D721Med (cell line): ENCODE data around the gene PPM1H.

Source experiments
- DNase-seq: peaks from one replicate; pipeline ENCODE4 v3.0.0; 2011; ENCODE audit warnings: low spot score; ENCODE audit not compliant: insufficient read length
- FAIRE-seq: peaks from 2 replicates; lab custom pipeline; 2011; peaks lifted over from hg19 to GRCh38; lab: Jason Lieb, UNC
- TF ChIP-seq, protein P1 (sequence below): IDR thresholded peaks from 2 replicates; pipeline ENCODE4 v1.5.1; 2012; ENCODE audit warnings: mild to moderate bottlenecking, control low read depth; ENCODE audit not compliant: insufficient read depth; ENCODE audit errors: missing control alignments

The PPM1H gene

DNA sequence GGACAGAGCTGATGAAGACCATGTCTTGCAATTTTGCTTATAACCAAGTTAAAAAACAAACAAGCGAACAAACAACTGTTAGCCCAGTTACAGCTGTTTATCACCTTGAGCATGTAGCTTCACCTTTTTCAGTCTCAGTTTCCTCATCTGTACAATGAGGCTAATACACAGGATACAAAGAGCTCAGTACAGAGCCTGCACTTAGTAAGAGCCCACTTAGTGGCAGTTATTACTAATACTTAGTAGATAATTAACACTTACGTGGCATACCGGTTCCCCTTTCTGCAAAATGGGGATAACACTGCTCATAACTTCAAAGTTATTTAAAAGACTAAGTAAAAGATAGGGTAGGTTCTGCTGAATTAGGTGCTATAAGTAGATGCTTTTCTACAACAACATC, 240.3 kb downstream of the PPM1H start:
- FAIRE-seq (no peak), DNase-seq (no peak)
- TF ChIP-seq, protein P1, sequence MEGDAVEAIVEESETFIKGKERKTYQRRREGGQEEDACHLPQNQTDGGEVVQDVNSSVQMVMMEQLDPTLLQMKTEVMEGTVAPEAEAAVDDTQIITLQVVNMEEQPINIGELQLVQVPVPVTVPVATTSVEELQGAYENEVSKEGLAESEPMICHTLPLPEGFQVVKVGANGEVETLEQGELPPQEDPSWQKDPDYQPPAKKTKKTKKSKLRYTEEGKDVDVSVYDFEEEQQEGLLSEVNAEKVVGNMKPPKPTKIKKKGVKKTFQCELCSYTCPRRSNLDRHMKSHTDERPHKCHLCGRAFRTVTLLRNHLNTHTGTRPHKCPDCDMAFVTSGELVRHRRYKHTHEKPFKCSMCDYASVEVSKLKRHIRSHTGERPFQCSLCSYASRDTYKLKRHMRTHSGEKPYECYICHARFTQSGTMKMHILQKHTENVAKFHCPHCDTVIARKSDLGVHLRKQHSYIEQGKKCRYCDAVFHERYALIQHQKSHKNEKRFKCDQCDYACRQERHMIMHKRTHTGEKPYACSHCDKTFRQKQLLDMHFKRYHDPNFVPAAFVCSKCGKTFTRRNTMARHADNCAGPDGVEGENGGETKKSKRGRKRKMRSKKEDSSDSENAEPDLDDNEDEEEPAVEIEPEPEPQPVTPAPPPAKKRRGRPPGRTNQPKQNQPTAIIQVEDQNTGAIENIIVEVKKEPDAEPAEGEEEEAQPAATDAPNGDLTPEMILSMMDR, result no peak

DNA sequence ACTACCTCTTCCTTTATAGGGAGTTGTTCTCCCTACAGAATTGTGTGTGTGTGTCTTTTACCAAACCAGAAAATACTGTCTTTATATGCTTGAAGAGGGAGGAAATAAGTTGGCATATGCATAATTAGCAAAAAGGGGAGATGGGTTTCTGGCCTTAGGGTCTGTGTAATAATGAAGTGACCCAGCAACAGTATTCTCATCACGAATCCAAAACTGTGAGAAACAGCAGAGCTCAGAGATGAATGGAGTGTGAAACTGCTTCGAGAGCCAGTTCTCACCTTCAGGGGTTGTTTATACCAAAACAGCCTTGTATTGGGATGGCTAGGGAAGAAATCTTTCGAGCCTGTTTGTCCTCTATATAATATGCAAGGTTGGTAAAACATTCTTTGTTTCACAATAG, 240.8 kb downstream of the PPM1H start:
- no peak for FAIRE-seq
- DNase-seq, result no peak
- TF ChIP-seq, protein P1, result no peak

DNA sequence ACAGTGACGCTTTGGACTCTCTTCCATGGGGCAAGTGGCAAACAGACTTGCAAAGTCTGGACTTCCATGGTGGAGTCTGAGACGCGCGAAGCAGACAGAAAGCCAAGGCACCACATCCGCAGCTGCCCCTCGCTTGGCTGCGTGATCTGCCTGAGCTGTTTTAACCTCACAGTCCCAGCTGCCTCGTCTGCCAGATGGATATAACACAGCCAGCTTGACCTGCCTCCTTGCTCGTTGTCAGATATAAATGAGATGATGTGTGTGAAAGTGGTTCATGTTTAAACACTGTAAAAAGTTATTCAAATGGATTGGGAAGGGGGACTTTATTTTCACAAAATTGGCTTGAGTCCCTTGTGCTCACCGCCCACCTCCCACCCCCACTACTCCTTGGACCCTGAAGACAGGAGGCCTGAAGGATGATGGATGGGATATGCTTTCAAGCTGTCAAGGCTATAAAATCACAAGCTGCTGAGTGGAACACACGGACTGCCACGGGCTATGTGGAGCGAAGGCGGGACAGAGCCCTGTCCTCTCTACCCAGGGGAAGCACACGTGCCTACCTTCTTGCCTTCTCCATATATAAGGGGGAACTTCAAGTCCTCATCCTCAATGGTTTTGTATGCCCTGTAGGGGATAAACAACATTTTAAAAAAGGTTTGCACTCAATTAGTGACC, 241.4 kb downstream of the PPM1H start:
- DNase-seq, result no peak
- TF ChIP-seq, protein P1, result no peak
- FAIRE-seq, result no peak

DNA sequence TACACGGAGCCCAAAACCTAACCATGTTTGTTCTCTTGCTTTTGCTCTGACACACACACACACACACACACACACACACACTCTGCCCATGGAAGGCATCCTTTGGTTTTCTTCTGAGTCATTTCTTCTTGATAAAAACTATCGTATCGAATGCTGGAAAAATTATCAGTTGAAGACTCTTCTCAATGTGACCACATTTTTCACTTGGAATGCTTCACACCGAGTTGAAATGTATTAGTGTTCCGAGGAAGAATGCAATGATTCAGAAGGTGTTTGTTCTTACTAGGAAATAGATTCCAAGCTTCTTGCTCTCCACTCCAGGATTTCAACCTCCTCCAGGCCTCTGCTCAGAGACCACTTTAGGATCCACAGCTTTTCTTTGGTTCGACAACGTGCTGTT, 242.1 kb downstream of the PPM1H start:
- DNase-seq (no peak), FAIRE-seq (no peak)
- TF ChIP-seq, protein P1, result no peak

DNA sequence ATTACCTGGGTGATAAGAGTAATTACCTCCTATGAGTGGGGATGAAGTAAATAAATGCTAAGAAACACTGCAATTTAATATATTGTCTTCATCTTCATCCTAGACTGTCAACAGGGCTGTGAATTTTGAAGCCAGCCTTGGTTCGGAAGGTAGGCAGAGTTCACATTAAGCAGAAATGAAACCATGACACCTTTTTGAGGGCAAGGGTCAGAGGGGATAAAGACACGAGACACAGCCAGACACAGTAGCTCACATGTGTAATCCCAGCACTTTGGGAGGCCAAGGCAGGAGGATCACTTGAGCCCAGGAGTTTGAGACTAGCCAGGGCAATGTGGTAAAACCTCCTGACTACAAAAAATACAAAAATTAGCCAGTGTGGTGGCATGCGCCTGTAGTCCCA, 243.6 kb downstream of the PPM1H start:
- FAIRE-seq (no peak), DNase-seq (no peak)
- TF ChIP-seq, protein P1, result no peak

DNA sequence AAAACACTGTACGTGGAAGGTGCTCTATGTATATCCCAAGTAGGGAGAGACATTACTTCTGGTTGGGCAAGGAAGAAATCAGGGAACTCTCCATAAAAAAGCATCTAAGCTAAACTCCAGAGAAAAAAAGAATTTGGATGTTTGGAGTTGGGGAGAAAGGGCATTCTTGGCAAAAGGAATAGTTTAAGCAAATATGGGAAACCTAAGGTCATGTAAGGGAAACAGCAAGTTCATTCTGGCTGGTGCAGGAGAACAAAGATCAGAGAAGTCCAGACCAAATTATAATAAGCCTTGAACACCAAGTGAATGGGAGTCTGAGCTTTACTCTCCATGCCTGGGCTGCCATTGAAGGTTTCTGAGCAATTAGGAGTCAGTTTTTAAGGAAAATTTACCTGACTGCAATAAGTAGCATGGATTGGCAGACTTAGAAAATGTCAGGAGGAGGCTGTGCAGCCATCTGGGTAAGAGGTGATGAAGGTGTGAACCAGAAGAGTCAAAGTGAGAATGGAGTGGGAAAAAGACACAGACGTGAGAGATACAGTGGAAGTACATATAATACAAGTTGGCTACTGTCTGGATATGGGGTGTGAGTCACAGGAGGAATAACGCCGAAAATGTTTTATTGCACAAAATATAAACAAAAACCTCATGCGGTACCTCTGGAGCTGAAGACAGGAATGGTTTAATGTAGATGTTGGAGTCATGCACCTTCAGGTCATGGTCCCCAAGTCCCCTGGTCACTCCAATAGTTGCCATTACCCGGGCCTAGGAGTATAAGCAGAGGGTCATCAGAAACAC, 245.7 kb downstream of the PPM1H start:
- TF ChIP-seq, protein P1, result no peak
- DNase-seq (no peak), FAIRE-seq (no peak)

DNA sequence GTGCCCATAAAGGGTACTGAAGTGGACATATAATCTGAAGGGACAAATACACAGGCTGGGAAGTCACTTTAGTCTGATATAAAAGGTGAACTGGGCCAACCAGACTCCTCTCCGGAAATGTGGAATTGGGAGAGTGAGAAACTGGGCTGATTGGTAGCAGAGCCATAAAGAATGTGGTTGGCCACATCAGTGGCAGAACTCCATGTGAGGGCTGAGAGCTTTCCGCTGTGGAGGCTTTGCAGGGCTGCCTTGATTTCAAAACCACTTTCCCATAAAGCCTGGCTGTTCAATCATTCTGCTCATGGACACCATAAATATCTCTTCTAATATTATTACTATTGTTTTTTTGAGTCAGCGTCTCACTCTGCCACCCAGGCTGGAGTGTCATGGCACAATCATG, 248.0 kb downstream of the PPM1H start:
- FAIRE-seq (no peak), DNase-seq (no peak)
- TF ChIP-seq, protein P1, result no peak
